ENCODE measurements around the gene MTRR.

Gene MTRR

DNA sequence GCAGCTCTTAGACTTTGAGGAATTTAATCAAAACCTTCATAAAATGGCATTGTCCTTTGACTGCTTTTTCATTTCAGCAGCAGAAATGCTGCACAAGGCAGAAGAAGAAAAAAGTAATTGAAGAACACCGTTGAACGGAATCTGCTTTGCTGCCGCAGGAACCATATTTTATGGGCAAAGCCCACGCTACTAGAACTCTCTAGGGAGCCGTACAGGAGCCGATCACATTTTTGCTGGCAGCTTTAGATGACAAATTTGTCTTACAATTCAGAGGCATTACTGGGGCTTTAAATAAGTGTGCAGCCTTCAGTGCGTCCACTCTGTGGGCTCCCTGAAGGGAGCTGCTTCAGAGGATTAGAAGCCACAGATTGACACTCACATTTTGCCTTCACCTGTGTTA lies 23.4 kb upstream of the MTRR start:
- no peak for DNase-seq (ENCODE audit: low read depth in 1 of 2, low spot score in 1 of 2)
- no peak overlapping the region for H3K4me3 ChIP-seq (replicated peaks; ENCODE audit: insufficient read depth, low read length)
- peaks cover 17% of the 10 kb centered on the region for H3K27me3 ChIP-seq (ENCODE audit: insufficient read depth, poor library complexity, severe bottlenecking)
- H3K27ac ChIP-seq (replicated peaks) = no peak overlapping the region
- TF ChIP-seq, protein P1, sequence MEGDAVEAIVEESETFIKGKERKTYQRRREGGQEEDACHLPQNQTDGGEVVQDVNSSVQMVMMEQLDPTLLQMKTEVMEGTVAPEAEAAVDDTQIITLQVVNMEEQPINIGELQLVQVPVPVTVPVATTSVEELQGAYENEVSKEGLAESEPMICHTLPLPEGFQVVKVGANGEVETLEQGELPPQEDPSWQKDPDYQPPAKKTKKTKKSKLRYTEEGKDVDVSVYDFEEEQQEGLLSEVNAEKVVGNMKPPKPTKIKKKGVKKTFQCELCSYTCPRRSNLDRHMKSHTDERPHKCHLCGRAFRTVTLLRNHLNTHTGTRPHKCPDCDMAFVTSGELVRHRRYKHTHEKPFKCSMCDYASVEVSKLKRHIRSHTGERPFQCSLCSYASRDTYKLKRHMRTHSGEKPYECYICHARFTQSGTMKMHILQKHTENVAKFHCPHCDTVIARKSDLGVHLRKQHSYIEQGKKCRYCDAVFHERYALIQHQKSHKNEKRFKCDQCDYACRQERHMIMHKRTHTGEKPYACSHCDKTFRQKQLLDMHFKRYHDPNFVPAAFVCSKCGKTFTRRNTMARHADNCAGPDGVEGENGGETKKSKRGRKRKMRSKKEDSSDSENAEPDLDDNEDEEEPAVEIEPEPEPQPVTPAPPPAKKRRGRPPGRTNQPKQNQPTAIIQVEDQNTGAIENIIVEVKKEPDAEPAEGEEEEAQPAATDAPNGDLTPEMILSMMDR (IDR thresholded peaks at IDR 0.05; ENCODE audit: insufficient read depth, low read length) = no peak
- TF ChIP-seq SPI1 (IDR thresholded peaks at IDR 0.05; ENCODE audit: borderline replicate concordance, low read depth) (no peak), GABPA (IDR thresholded peaks at IDR 0.05; ENCODE audit: low read depth) (no peak), POLR2AphosphoS5 (IDR thresholded peaks at IDR 0.05; ENCODE audit: low read depth) (no peak)
- TF ChIP-seq, protein P2, sequence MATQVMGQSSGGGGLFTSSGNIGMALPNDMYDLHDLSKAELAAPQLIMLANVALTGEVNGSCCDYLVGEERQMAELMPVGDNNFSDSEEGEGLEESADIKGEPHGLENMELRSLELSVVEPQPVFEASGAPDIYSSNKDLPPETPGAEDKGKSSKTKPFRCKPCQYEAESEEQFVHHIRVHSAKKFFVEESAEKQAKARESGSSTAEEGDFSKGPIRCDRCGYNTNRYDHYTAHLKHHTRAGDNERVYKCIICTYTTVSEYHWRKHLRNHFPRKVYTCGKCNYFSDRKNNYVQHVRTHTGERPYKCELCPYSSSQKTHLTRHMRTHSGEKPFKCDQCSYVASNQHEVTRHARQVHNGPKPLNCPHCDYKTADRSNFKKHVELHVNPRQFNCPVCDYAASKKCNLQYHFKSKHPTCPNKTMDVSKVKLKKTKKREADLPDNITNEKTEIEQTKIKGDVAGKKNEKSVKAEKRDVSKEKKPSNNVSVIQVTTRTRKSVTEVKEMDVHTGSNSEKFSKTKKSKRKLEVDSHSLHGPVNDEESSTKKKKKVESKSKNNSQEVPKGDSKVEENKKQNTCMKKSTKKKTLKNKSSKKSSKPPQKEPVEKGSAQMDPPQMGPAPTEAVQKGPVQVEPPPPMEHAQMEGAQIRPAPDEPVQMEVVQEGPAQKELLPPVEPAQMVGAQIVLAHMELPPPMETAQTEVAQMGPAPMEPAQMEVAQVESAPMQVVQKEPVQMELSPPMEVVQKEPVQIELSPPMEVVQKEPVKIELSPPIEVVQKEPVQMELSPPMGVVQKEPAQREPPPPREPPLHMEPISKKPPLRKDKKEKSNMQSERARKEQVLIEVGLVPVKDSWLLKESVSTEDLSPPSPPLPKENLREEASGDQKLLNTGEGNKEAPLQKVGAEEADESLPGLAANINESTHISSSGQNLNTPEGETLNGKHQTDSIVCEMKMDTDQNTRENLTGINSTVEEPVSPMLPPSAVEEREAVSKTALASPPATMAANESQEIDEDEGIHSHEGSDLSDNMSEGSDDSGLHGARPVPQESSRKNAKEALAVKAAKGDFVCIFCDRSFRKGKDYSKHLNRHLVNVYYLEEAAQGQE (IDR thresholded peaks at IDR 0.05; ENCODE audit: insufficient replicate concordance, low read depth) = no peak

DNA sequence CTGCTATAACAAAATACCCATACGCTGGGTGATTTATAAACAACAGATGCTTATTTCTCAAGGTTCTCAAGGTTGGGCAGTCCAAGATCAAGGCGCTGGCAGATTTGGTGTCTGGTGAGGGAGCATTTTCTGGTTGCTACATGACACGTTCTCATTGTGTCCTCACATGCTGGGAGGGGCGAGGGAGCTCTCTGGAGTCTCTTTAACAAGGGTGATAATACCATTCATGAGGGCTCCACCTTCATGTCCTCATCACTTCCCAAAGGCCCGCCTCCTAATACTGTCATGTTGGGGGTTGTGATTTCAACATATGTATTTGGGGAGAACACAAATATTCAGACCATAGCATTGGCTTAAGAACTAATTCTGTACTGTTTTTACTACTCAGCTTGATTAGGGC lies 22.6 kb upstream of the MTRR start:
- TF ChIP-seq, protein P1 (IDR thresholded peaks at IDR 0.05; ENCODE audit: insufficient read depth, low read length) = no peak
- TF ChIP-seq, protein P2 (IDR thresholded peaks at IDR 0.05; ENCODE audit: insufficient replicate concordance, low read depth) = no peak
- TF ChIP-seq POLR2AphosphoS5 (IDR thresholded peaks at IDR 0.05; ENCODE audit: low read depth) (no peak), SPI1 (IDR thresholded peaks at IDR 0.05; ENCODE audit: borderline replicate concordance, low read depth) (no peak), GABPA (IDR thresholded peaks at IDR 0.05; ENCODE audit: low read depth) (no peak)
- DNase-seq (ENCODE audit: low read depth in 1 of 2, low spot score in 1 of 2) = no peak
- H3K27me3 ChIP-seq (ENCODE audit: insufficient read depth, poor library complexity, severe bottlenecking) = peaks cover 23% of the 10 kb centered on the region
- no peak overlapping the region for H3K4me3 ChIP-seq (replicated peaks; ENCODE audit: insufficient read depth, low read length)
- no peak overlapping the region for H3K27ac ChIP-seq (replicated peaks)

DNA sequence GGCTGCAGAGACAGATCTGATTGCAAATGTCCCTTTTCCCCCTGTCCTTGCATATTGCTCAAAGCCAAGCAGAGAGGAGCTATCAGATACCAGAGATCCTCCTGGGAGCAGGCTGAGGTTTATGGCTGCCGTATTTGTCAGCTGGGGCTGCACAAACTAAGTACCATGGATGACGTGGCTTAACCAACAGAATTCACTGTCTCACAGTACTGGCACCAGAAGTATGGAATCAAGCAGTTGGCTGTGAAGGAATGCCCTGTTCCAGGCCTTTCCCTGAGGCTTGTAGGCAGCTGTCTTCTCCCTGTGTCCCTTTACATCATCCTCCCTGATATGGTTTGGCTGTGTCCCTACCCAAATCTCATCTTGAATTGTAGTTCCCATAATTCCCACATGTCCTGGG lies 20.7 kb upstream of the MTRR start:
- Histone ChIP-seq H3K27me3 (ENCODE audit: insufficient read depth, poor library complexity, severe bottlenecking) (peaks cover 22% of the 10 kb centered on the region), H3K4me3 (replicated peaks; ENCODE audit: insufficient read depth, low read length) (no peak overlapping the region), H3K27ac (replicated peaks) (no peak overlapping the region)
- no peak for TF ChIP-seq POLR2AphosphoS5 (IDR thresholded peaks at IDR 0.05; ENCODE audit: low read depth)
- no peak for TF ChIP-seq SPI1 (IDR thresholded peaks at IDR 0.05; ENCODE audit: borderline replicate concordance, low read depth)
- TF ChIP-seq, protein P1 (IDR thresholded peaks at IDR 0.05; ENCODE audit: insufficient read depth, low read length) = no peak
- TF ChIP-seq GABPA (IDR thresholded peaks at IDR 0.05; ENCODE audit: low read depth) = no peak
- TF ChIP-seq, protein P2 (IDR thresholded peaks at IDR 0.05; ENCODE audit: insufficient replicate concordance, low read depth) = no peak
- DNase-seq (ENCODE audit: low read depth in 1 of 2, low spot score in 1 of 2) = no peak
